WERI-Rb-1 (cell line): ENCODE results near the gene IL36RN.

ENCODE experiments used
- DNase-seq: peaks from one replicate; pipeline ENCODE4 v3.0.0-alpha.2; 2020
- H3K27ac ChIP-seq: fragments of 250-450 bp; sonication (Bioruptor Pico); 2 replicates; pipeline ENCODE4 v1.5.1; 2020; ENCODE audit warnings: mild to moderate bottlenecking, moderate library complexity
- H3K27me3 ChIP-seq: fragments of 250-450 bp; sonication (Bioruptor Pico); 2 replicates; pipeline ENCODE4 v1.5.1; 2021; ENCODE audit warnings: mild to moderate bottlenecking, low read depth, moderate library complexity; ENCODE audit not compliant: insufficient read depth, severe bottlenecking
- H3K36me3 ChIP-seq: fragments of 250-450 bp; sonication (Bioruptor Pico); 2 replicates; pipeline ENCODE4 v1.5.1; 2020; ENCODE audit warnings: mild to moderate bottlenecking, moderate library complexity
- H3K4me3 ChIP-seq: 2 replicates; pipeline ENCODE4 v1.5.1; 2011; ENCODE audit warnings: low read depth, mild to moderate bottlenecking, control low read depth, low read length
- H3K9me3 ChIP-seq: fragments of 250-450 bp; sonication (Bioruptor Pico); 2 replicates; pipeline ENCODE4 v1.5.1; 2021; ENCODE audit warnings: mild to moderate bottlenecking, moderate library complexity; ENCODE audit not compliant: severe bottlenecking
- CTCF ChIP-seq: IDR thresholded peaks from 2 replicates; pipeline ENCODE4 v1.5.1; 2011; ENCODE audit warnings: low read depth, mild to moderate bottlenecking, control low read depth, inconsistent platforms, low read length

The IL36RN gene

GRCh38 chr2:113061896-113062770, 3.1 kb downstream of the IL36RN start:
- Histone ChIP-seq H3K4me3 (no peak overlapping the region), H3K27me3 (no peaks in the 10 kb centered on the region), H3K27ac (no peak overlapping the region), H3K36me3 (no peaks in the 10 kb centered on the region), H3K9me3 (no peaks in the 10 kb centered on the region)
- no peak for DNase-seq
- TF ChIP-seq CTCF = no peak

- TF ChIP-seq CTCF = no peak
- Histone ChIP-seq H3K27me3 (no peaks in the 10 kb centered on the region), H3K36me3 (no peaks in the 10 kb centered on the region), H3K4me3 (no peak overlapping the region), H3K27ac (no peak overlapping the region), H3K9me3 (no peaks in the 10 kb centered on the region)
- DNase-seq = no peak
Observed at GRCh38 chr2:113064281-113064680, 5.3 kb downstream of the IL36RN start.

- no peaks in the 10 kb centered on the region for H3K27me3 ChIP-seq
- no peak for TF ChIP-seq CTCF
- no peak overlapping the region for H3K27ac ChIP-seq
- DNase-seq = no peak
- no peaks in the 10 kb centered on the region for H3K36me3 ChIP-seq
- H3K9me3 ChIP-seq = no peaks in the 10 kb centered on the region
- no peak overlapping the region for H3K4me3 ChIP-seq
Observed at GRCh38 chr2:113064898-113065297, 5.9 kb downstream of the IL36RN start.

GRCh38 chr2:113067681-113068080, 8.7 kb downstream of the IL36RN start, which contains the start of gene IL1F10:
Gene IL1F10 (plus strand): TSS chr2:113067970. CDS start chr2:113072739, 4,769 bp downstream.
- H3K27ac ChIP-seq = no peak within 1 kb of the TSS
- no peaks in the 10 kb centered on the region for H3K36me3 ChIP-seq
- no peak within 1 kb of the TSS for H3K4me3 ChIP-seq
- H3K9me3 ChIP-seq = no peaks in the 10 kb centered on the region
- no peak for DNase-seq
- H3K27me3 ChIP-seq = no peaks in the 10 kb centered on the region
- no peak for TF ChIP-seq CTCF

- Histone ChIP-seq H3K27ac (no peak overlapping the region), H3K36me3 (no peaks in the 10 kb centered on the region), H3K27me3 (no peaks in the 10 kb centered on the region), H3K9me3 (no peaks in the 10 kb centered on the region), H3K4me3 (no peak overlapping the region)
- no peak for TF ChIP-seq CTCF
- DNase-seq = no peak
Observed at GRCh38 chr2:113068249-113068648, 9.3 kb downstream of the IL36RN start.
